A549 (cell line): Measurements from ENCODE around the gene MEIS1. TPM values are rescaled to one million over a fixed set of nuclear protein-coding genes. Genes with fewer than 3 reads are reported as not detected.

ENCODE experiments used
- ATAC-seq, 2 experiments: fragments of 200-7000 bp in 1 of 2; fragments of >200 bp in 1 of 2; cut with Nextera tagmentation in 1 of 2; cut with Tn5 transposase in 1 of 2; 3 replicates each; pipeline versions ENCODE4 v1.8.0 to v1.9.1; 2018 to 2020; ENCODE audit warnings: mild to moderate bottlenecking in 1 of 2, moderate library complexity in 1 of 2
- CTCF ChIA-PET: fragments of 300-600 bp; sonication (Branson Sonifier 250); formaldehyde crosslinking; extraction: SDS; loops from one replicate; lab custom pipeline; 2021; ENCODE audit warnings: antibody characterized with exemption, inconsistent platforms; lab: Yijun Ruan, JAX
- POLR2A ChIA-PET: fragments of 350-600 bp; formaldehyde crosslinking; extraction: SDS; loops from one replicate; lab custom pipeline; 2021; ENCODE audit warnings: antibody characterized with exemption, inconsistent platforms; lab: Yijun Ruan, JAX
- DNase-seq, 2 experiments: peaks; one replicate each; pipeline versions ENCODE4 v3.0.0 to v3.0.0-alpha.2; 2011 to 2016; ENCODE audit warnings: low read depth in 1 of 2, low spot score in 1 of 2
- FAIRE-seq: peaks from 2 replicates; lab custom pipeline; 2011; peaks lifted over from hg19 to GRCh38; lab: Jason Lieb, UNC
- H3K27ac ChIP-seq, 2 experiments: fragments of >200 bp; sonication (Bioruptor Twin); formaldehyde crosslinking; 3 replicates each; pipeline ENCODE4 v1.5.1; 2016 to 2017
- H3K4me1 ChIP-seq: fragments of >200 bp; sonication (Bioruptor Twin); formaldehyde crosslinking; 3 replicates; pipeline ENCODE4 v1.6.1; 2016
- H3K4me2 ChIP-seq: fragments of >200 bp; sonication (Bioruptor Twin); formaldehyde crosslinking; 3 replicates; pipeline ENCODE4 v1.6.1; 2016
- H3K4me3 ChIP-seq: fragments of >200 bp; sonication (Bioruptor Twin); formaldehyde crosslinking; 3 replicates; pipeline ENCODE4 v1.5.1; 2016
- H3K9me3 ChIP-seq: fragments of >200 bp; sonication (Bioruptor Twin); formaldehyde crosslinking; 3 replicates; pipeline ENCODE4 v1.6.1; 2016
- CBX2 ChIP-seq: fragments of 200-600 bp; sonication (generic); IDR thresholded peaks from 2 replicates; pipeline ENCODE4 v1.6.1; 2016; ENCODE audit warnings: low read depth, mild to moderate bottlenecking, borderline replicate concordance
- CBX8 ChIP-seq: fragments of 200-600 bp; sonication (generic); IDR thresholded peaks from 2 replicates; pipeline ENCODE4 v1.6.1; 2016
- ESRRA ChIP-seq: fragments of 150-350 bp; IDR thresholded peaks from 2 replicates; pipeline ENCODE4 v1.6.1; 2014; ENCODE audit warnings: mild to moderate bottlenecking, low read length, borderline replicate concordance
- FOXS1 ChIP-seq: fragments of 250-450 bp; sonication (Bioruptor Pico); IDR thresholded peaks from 2 replicates; pipeline ENCODE4 v1.5.0; 2020; ENCODE audit warnings: mild to moderate bottlenecking, moderate library complexity
- GATA3 ChIP-seq: IDR thresholded peaks from 2 replicates; pipeline ENCODE4 v1.6.1; 2012; ENCODE audit warnings: borderline replicate concordance
- HEYL ChIP-seq: fragments of 250-450 bp; sonication (Bioruptor Pico); IDR thresholded peaks from 2 replicates; pipeline ENCODE4 v1.8.0; 2021; ENCODE audit warnings: mild to moderate bottlenecking, moderate library complexity
- HOXB13 ChIP-seq: fragments of 250-450 bp; sonication (Bioruptor Pico); IDR thresholded peaks from 2 replicates; pipeline ENCODE4 v1.5.0; 2020; ENCODE audit warnings: low read depth, mild to moderate bottlenecking, moderate library complexity
- HOXB5 ChIP-seq: fragments of 250-450 bp; sonication (Bioruptor Pico); IDR thresholded peaks from 2 replicates; pipeline ENCODE4 v1.5.0; 2020; ENCODE audit warnings: mild to moderate bottlenecking, moderate library complexity
- JUN ChIP-seq, 2 experiments: fragments of >200 bp; sonication (Bioruptor Twin); formaldehyde crosslinking; IDR thresholded peaks; 2 replicates in 1 of 2; 3 replicates in 1 of 2; pipeline ENCODE4 v1.6.1; 2016 to 2017
- KDM1A ChIP-seq: fragments of 200-600 bp; sonication (generic); IDR thresholded peaks from 2 replicates; pipeline ENCODE4 v1.6.1; 2016; ENCODE audit warnings: low read depth, mild to moderate bottlenecking
- MYC ChIP-seq: IDR thresholded peaks from 2 replicates; pipeline ENCODE4 v1.6.1; 2012; ENCODE audit warnings: mild to moderate bottlenecking, inconsistent platforms, low read length, improper control_type of control experiment, borderline replicate concordance
- NFE2L2 ChIP-seq: fragments of 150-350 bp; conservative IDR thresholded peaks from 2 replicates; pipeline ENCODE4 v1.6.1; 2014; ENCODE audit warnings: low read length
- NPAS2 ChIP-seq: fragments of 250-450 bp; sonication (Bioruptor Pico); IDR thresholded peaks from 2 replicates; pipeline ENCODE4 v1.8.0; 2022; ENCODE audit warnings: mild to moderate bottlenecking, moderate library complexity, borderline replicate concordance
- PHF8 ChIP-seq: fragments of 200-600 bp; sonication (generic); IDR thresholded peaks from 2 replicates; pipeline ENCODE4 v1.6.1; 2016; ENCODE audit warnings: low read depth, mild to moderate bottlenecking, antibody characterized with exemption, moderate library complexity, borderline replicate concordance
- RARB ChIP-seq: fragments of 250-450 bp; sonication (Bioruptor Pico); IDR thresholded peaks from 2 replicates; pipeline ENCODE4 v1.8.0; 2021; ENCODE audit warnings: mild to moderate bottlenecking, moderate library complexity
- RCOR1 ChIP-seq: fragments of 150-350 bp; IDR thresholded peaks from 2 replicates; pipeline ENCODE4 v1.6.1; 2014; ENCODE audit warnings: antibody characterized with exemption, low read length, low read depth
- ZC3H11A ChIP-seq: fragments of 450-650 bp; IDR thresholded peaks from 2 replicates; pipeline ENCODE4 v1.6.1; 2014; ENCODE audit warnings: antibody characterized with exemption, mild to moderate bottlenecking
- ZNF302 ChIP-seq: fragments of 250-450 bp; sonication (Bioruptor Pico); IDR thresholded peaks from 2 replicates; pipeline ENCODE4 v1.9.0; 2021; ENCODE audit warnings: inconsistent platforms, mild to moderate bottlenecking, moderate library complexity
- ZSCAN20 ChIP-seq: fragments of 250-450 bp; sonication (Bioruptor Pico); IDR thresholded peaks from 2 replicates; pipeline ENCODE4 v1.8.0; 2022; ENCODE audit warnings: mild to moderate bottlenecking, moderate library complexity
- WGBS: methylation state at CpG from one replicate; pipeline ENCODE4 v1.1.6; 2017; ENCODE audit errors: missing lambda C conversion rate; 5-methylcytosine and 5-hydroxymethylcytosine counted together
- polyA plus RNA-seq, 4 experiments: library from polyadenylated mRNA; depleted of rRNA in 3 of 4; stranded (reverse); fragments of >200 nt; fragmentation: RNase III in 1 of 4; extraction: RNeasy Plus Mini Kit Qiagen cat#74134 plus additional on column Dnase treatment in 1 of 4; gene quantifications; 2 replicates in 3 of 4; 3 replicates in 1 of 4; pipeline ENCODE4 v1.2.3, GENCODE V29; 2011 to 2017
- TF ChIP-seq, protein P1 (sequence below): IDR thresholded peaks from 2 replicates; pipeline ENCODE4 v1.6.1; 2012
- TF ChIP-seq, protein P2 (sequence below): fragments of 150-350 bp; IDR thresholded peaks from 2 replicates; pipeline ENCODE4 v1.6.1; 2014; ENCODE audit warnings: low read depth, mild to moderate bottlenecking, low read length
- TF ChIP-seq, protein P3 (sequence below): IDR thresholded peaks from 2 replicates; pipeline ENCODE4 v1.6.1; 2012; ENCODE audit warnings: low read depth, borderline replicate concordance
- TF ChIP-seq, protein P4 (sequence below): fragments of >200 bp; sonication (Bioruptor Twin); formaldehyde crosslinking; IDR thresholded peaks from 3 replicates; pipeline ENCODE4 v1.6.1; 2016
- TF ChIP-seq, protein P5 (sequence below): IDR thresholded peaks from 2 replicates; pipeline ENCODE4 v1.6.1; 2012
- TF ChIP-seq, protein P6 (sequence below): fragments of 450-650 bp; IDR thresholded peaks from 2 replicates; pipeline ENCODE4 v1.6.1; 2014; ENCODE audit warnings: antibody characterized with exemption
- TF ChIP-seq, protein P7 (sequence below): fragments of 200-600 bp; sonication (generic); IDR thresholded peaks from 2 replicates; pipeline ENCODE4 v1.6.1; 2016; ENCODE audit warnings: antibody characterized with exemption, mild to moderate bottlenecking, moderate library complexity

The MEIS1 gene
- polyA plus RNA-seq, 2 of the 4 experiments (the other 2 are of a cell fraction), result 1.9 to 4.2 TPM

DNA sequence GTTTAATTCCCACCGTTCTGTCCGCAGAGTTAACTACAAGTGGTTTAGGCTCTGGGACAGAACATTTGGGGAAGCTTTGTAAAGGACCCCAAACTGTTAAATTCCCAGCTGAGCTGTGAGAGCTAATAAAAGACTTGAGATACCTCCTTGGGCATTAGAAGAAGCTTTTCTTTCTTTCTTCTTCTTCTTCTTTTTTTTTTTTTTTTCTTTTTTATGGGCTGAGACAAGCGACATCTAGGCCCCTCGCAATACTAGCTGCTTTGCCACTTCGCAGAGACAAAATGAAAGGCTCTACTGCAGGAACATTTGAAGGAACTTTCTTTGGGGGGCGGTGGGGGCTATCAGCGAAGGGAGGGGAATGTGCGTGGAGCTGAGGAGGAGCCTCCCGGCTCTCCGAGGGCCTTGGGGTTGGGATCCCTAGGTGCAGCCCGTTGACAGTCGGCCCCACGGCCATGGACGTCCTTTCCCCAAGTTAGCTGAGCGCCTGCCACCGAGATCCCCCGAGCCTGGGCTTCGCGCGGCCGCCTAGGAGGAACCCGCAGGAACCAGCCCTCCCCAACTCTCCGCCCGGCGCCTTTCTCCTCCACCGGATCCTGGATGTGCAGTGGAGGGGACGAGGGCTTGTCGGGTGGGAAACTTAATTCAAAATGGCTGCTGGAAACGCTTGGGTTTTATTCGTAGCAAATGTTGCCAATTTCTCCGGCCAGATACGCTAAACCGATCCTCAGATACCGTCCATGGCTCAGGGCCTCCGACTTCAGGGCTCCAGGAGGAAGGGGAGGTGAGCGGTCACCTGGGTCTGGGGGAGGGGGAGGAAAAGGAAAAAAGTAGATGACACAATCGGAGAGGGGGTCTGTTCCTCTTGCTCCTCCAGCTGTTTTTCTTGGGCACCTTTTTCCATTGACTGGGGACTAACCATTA lies 4.2 kb downstream of the MEIS1 start:
- no peak overlapping the region for H3K4me3 ChIP-seq
- ATAC-seq, result no peak
- H3K4me2 ChIP-seq, result no peak overlapping the region
- no peak for FAIRE-seq
- no peaks in the 10 kb centered on the region for H3K9me3 ChIP-seq
- DNase-seq, result no peak
- peaks cover 7% of the 10 kb centered on the region; the same call in 1 of the 3 replicates for H3K4me1 ChIP-seq
- POLR2A ChIA-PET, result no interaction called here
- TF ChIP-seq MYC (no peak), KDM1A (no peak), FOXS1 (no peak), HEYL (CRISPR knock-in tag) (no peak), ZNF302 (CRISPR knock-in tag) (no peak), NPAS2 (CRISPR knock-in tag) (no peak), RCOR1 (no peak), NFE2L2 (no peak), HOXB13 (no peak), ZC3H11A (no peak), HOXB5 (CRISPR knock-in tag) (no peak)
- TF ChIP-seq, protein P1, sequence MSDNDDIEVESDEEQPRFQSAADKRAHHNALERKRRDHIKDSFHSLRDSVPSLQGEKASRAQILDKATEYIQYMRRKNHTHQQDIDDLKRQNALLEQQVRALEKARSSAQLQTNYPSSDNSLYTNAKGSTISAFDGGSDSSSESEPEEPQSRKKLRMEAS, result no peak
- TF ChIP-seq, protein P2, sequence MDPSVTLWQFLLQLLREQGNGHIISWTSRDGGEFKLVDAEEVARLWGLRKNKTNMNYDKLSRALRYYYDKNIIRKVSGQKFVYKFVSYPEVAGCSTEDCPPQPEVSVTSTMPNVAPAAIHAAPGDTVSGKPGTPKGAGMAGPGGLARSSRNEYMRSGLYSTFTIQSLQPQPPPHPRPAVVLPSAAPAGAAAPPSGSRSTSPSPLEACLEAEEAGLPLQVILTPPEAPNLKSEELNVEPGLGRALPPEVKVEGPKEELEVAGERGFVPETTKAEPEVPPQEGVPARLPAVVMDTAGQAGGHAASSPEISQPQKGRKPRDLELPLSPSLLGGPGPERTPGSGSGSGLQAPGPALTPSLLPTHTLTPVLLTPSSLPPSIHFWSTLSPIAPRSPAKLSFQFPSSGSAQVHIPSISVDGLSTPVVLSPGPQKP, result no peak
- TF ChIP-seq, protein P3, sequence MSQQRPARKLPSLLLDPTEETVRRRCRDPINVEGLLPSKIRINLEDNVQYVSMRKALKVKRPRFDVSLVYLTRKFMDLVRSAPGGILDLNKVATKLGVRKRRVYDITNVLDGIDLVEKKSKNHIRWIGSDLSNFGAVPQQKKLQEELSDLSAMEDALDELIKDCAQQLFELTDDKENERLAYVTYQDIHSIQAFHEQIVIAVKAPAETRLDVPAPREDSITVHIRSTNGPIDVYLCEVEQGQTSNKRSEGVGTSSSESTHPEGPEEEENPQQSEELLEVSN, result no peak
- TF ChIP-seq, protein P4, sequence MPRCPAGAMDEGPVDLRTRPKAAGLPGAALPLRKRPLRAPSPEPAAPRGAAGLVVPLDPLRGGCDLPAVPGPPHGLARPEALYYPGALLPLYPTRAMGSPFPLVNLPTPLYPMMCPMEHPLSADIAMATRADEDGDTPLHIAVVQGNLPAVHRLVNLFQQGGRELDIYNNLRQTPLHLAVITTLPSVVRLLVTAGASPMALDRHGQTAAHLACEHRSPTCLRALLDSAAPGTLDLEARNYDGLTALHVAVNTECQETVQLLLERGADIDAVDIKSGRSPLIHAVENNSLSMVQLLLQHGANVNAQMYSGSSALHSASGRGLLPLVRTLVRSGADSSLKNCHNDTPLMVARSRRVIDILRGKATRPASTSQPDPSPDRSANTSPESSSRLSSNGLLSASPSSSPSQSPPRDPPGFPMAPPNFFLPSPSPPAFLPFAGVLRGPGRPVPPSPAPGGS, result no peak
- TF ChIP-seq, protein P5, sequence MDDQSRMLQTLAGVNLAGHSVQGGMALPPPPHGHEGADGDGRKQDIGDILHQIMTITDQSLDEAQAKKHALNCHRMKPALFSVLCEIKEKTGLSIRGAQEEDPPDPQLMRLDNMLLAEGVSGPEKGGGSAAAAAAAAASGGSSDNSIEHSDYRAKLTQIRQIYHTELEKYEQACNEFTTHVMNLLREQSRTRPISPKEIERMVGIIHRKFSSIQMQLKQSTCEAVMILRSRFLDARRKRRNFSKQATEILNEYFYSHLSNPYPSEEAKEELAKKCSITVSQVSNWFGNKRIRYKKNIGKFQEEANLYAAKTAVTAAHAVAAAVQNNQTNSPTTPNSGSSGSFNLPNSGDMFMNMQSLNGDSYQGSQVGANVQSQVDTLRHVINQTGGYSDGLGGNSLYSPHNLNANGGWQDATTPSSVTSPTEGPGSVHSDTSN, result no peak
- TF ChIP-seq, protein P6, sequence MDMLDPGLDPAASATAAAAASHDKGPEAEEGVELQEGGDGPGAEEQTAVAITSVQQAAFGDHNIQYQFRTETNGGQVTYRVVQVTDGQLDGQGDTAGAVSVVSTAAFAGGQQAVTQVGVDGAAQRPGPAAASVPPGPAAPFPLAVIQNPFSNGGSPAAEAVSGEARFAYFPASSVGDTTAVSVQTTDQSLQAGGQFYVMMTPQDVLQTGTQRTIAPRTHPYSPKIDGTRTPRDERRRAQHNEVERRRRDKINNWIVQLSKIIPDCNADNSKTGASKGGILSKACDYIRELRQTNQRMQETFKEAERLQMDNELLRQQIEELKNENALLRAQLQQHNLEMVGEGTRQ, result no peak
- WGBS, result 90% methylated on average over 37 of the region's 37 CpGs
- CTCF ChIA-PET, result interaction anchor here (0.6 to 2.8 kb wide), 11 partner anchors 9 to 1410 kb away, joined by 3 to 15 read pairs (median 3); no protein-coding TSS in a partner anchor
- H3K27ac ChIP-seq, result no peak overlapping the region

DNA sequence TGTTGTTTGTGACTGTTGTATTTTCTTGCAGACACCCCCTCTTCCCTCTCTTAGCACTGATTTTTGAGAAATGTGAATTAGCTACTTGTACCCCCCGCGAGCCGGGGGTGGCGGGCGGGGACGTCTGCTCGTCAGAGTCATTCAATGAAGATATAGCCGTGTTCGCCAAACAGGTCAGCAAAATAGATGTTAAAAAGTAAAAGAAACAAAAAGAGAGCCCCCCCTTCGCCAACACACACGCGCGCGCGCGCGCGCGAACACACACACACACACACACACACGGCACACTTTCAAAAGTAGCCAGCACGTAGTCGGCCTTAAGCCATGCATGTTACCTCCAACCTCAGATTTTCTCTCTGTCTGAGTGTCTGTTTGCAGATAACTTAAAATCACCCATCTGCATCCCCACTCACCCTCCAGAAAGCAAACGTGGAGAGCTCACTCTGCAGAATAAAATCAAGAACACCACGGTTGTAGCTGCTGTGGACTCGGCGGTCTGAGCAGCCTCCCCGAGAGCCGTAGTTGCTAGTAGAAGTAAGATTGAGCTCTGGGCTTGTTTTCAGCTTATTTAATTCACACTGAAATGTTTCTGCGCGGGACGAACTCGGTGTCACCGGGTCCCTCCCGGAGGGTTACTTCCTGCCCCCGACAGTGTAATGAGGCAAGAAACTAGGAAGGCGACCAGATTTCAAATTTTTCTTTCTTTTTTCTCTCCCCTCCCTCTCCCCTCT lies 5.1 kb downstream of the MEIS1 start:
- Histone ChIP-seq H3K27ac (no peak overlapping the region), H3K4me3 (no peak overlapping the region), H3K4me1 (peaks cover 7% of the 10 kb centered on the region; the same call in 1 of the 3 replicates), H3K4me2 (no peak overlapping the region), H3K9me3 (no peaks in the 10 kb centered on the region)
- no peak for FAIRE-seq
- DNase-seq, result no peak
- CTCF ChIA-PET, result interaction anchor here (0.9 to 1.5 kb wide), 6 partner anchors 10 to 1592 kb away, joined by 3 to 7 read pairs (median 3); no protein-coding TSS in a partner anchor
- TF ChIP-seq, protein P7, sequence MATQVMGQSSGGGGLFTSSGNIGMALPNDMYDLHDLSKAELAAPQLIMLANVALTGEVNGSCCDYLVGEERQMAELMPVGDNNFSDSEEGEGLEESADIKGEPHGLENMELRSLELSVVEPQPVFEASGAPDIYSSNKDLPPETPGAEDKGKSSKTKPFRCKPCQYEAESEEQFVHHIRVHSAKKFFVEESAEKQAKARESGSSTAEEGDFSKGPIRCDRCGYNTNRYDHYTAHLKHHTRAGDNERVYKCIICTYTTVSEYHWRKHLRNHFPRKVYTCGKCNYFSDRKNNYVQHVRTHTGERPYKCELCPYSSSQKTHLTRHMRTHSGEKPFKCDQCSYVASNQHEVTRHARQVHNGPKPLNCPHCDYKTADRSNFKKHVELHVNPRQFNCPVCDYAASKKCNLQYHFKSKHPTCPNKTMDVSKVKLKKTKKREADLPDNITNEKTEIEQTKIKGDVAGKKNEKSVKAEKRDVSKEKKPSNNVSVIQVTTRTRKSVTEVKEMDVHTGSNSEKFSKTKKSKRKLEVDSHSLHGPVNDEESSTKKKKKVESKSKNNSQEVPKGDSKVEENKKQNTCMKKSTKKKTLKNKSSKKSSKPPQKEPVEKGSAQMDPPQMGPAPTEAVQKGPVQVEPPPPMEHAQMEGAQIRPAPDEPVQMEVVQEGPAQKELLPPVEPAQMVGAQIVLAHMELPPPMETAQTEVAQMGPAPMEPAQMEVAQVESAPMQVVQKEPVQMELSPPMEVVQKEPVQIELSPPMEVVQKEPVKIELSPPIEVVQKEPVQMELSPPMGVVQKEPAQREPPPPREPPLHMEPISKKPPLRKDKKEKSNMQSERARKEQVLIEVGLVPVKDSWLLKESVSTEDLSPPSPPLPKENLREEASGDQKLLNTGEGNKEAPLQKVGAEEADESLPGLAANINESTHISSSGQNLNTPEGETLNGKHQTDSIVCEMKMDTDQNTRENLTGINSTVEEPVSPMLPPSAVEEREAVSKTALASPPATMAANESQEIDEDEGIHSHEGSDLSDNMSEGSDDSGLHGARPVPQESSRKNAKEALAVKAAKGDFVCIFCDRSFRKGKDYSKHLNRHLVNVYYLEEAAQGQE, result no peak
- TF ChIP-seq CBX2 (no peak), GATA3 (no peak), PHF8 (no peak), ZNF302 (CRISPR knock-in tag) (no peak), ESRRA (no peak), CBX8 (no peak), RARB (CRISPR knock-in tag) (no peak), JUN (IDR thresholded peaks at IDR 0.05) (no peak), ZSCAN20 (CRISPR knock-in tag) (no peak), RCOR1 (no peak), NFE2L2 (no peak)
- 91% methylated on average over 36 of the region's 36 CpGs for WGBS
- no peak for ATAC-seq
- POLR2A ChIA-PET, result no interaction called here
